ENCODE measurements around the gene ECHDC3.

DNA sequence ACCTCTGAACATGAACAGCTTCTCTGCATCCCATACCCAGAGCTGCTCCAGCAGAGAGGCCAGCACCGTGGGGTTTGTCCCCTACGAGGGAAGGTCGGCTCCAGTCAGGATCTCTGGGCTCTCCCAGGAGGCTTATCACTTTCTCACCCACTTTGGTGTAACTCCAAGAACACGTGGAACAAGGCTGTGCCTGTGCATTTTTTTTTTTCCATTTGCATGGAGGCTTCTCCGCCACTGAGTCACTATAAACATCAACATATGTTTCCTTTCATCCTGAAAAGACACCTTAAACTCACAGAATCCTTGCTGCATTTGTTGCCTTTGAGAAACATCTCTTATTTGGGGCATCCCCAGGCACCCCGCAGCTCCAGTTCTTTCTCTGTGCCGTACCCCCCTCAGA, 29.4 kb upstream of the ECHDC3 start:
- TF ChIP-seq, protein P1, sequence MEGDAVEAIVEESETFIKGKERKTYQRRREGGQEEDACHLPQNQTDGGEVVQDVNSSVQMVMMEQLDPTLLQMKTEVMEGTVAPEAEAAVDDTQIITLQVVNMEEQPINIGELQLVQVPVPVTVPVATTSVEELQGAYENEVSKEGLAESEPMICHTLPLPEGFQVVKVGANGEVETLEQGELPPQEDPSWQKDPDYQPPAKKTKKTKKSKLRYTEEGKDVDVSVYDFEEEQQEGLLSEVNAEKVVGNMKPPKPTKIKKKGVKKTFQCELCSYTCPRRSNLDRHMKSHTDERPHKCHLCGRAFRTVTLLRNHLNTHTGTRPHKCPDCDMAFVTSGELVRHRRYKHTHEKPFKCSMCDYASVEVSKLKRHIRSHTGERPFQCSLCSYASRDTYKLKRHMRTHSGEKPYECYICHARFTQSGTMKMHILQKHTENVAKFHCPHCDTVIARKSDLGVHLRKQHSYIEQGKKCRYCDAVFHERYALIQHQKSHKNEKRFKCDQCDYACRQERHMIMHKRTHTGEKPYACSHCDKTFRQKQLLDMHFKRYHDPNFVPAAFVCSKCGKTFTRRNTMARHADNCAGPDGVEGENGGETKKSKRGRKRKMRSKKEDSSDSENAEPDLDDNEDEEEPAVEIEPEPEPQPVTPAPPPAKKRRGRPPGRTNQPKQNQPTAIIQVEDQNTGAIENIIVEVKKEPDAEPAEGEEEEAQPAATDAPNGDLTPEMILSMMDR (IDR thresholded peaks at IDR 0.05): no peak
- TF ChIP-seq POLR2A (IDR thresholded peaks at IDR 0.05): no peak

All from adrenal gland (tissue), 5 donors.